CD1c-positive myeloid dendritic cell (primary cell): ENCODE results near the gene RGL4.
A peak's percentile ranks its signal among the peaks of the same experiment; 100 is the strongest.

ENCODE experiments used
- DNase-seq: peaks from one replicate; pipeline ENCODE4 v3.0.0-alpha.2; 2016; ENCODE audit errors: extremely low spot score

RGL4 gene

GRCh38 chr22:23698673-23699235 is 7.9 kb downstream of the RGL4 start:
- no peak for DNase-seq

GRCh38 chr22:23700706-23701105 is 9.9 kb downstream of the RGL4 start:
- no peak for DNase-seq

DNA sequence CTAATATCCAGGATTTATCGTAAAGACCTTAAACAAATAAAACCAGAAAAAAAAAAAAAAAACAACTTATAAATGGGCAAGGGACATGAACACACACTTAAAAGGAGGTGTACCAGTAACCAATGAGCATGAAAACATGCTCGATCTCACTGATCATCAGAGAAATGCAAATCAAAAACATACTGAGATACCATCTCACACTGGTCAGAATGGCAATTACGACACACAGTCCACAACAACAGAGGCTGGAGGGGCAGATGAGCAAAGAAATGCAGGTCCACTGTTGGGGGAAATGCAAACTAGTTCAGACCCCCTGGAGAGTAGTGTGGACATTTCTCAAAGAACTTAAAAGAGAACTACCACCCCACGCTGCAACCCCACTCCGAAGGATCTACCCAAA is 13.2 kb downstream of the RGL4 start:
- DNase-seq = no peak

DNA sequence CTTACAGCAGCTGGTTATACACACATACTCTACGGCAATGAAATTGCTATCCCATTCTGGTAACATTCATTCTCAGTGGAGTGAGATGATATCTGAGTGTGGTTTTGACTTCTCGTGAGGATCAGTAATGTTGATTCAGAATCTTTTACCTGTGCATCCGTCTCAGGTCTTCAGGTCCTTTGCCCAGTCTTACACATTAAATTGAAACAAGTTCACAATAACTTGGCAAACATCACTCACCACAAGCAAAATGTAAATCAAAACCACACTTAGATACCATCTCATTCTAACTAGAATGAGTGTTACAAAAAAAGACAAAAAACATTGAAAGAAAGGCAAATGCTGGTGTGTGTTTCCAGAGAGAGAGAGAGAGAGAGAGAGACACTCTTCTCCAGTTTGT is 14.0 kb downstream of the RGL4 start:
- DNase-seq = no peak

- no peak for DNase-seq
Observed at GRCh38 chr22:23705358-23705757, 14.5 kb downstream of the RGL4 start.

DNA sequence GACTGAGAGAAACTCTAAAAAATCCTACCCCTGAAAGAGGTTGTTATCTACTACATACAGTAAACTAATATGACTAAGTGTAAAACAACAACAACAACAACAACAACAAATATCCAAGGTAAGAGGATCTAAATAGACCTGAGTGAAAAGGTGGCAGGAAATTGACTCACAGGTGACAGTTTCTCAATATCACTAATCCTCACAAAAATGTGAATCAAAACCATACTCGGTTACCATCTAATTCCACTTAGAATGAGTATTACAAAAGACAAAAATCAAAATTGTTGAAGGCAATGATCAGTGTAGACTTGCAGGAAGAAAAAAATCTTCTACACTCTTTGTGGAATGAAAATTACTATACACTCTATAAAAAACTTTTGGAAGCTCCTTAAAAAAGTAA is 17.5 kb downstream of the RGL4 start:
- no peak for DNase-seq

- no peak for DNase-seq
Observed at GRCh38 chr22:23709107-23709506, 18.3 kb downstream of the RGL4 start.

DNA sequence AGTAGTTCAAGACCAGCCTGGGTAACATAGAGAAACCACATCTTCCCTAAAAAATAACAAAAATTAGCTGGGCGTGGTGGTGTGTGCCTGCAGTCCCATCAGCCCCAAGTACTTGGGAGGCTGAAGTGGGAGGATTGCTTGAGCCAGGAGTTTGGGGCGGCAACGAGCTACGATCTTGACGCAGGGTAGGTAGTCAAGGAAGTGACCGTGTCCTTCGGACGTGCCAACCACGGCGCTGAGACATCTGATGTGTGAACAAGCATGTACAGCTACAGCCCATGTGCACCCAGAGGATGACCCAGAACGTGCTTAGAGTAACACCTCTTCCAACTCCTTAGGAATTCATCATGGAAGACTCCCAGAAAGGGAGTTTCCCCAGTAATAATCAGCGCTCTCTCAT is 21.4 kb downstream of the RGL4 start:
- DNase-seq = no peak

DNA sequence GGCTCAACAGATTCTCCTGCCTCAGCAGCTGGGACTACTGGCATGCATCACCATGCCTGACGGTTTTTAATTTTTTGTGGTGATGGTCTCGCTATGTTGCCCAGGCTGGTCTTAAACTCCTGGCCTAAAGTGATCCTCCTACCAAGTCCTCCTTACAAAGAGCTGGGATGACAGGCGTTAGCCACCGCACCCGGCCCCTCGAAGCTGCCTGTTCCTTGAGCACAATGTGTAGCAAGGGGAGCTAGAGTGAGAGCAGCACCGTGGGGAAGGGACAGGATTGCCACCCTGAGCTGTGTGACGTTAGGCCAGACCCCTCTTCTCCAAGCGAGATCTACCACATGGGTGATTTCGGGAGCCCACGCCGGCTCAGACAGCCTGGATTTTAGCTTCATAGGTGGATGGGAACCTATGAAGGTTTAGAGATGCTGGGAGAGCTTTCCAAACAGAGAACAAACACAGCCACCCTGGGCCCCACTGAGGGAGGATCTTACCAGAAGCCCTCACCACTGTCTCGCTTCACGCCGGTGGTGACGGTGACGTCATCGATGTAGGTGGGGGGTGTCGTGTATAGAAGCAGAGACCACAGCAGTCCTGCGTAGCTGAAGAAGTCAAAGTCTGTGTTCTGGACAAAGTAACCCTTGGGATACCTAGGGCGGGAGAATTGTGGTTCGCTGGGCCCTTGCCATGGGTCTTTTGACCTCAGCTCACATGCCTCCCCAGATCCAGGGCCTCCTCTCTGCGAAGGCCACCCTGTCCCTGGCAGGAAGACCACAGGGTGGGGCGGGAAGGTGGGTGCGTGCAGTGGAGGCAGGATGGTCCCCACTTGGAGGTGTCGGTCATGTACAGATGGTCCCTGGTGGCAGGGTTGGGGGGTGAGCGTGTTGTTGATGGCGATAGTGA is 23.1 kb downstream of the RGL4 start:
- DNase-seq = no peak

DNA sequence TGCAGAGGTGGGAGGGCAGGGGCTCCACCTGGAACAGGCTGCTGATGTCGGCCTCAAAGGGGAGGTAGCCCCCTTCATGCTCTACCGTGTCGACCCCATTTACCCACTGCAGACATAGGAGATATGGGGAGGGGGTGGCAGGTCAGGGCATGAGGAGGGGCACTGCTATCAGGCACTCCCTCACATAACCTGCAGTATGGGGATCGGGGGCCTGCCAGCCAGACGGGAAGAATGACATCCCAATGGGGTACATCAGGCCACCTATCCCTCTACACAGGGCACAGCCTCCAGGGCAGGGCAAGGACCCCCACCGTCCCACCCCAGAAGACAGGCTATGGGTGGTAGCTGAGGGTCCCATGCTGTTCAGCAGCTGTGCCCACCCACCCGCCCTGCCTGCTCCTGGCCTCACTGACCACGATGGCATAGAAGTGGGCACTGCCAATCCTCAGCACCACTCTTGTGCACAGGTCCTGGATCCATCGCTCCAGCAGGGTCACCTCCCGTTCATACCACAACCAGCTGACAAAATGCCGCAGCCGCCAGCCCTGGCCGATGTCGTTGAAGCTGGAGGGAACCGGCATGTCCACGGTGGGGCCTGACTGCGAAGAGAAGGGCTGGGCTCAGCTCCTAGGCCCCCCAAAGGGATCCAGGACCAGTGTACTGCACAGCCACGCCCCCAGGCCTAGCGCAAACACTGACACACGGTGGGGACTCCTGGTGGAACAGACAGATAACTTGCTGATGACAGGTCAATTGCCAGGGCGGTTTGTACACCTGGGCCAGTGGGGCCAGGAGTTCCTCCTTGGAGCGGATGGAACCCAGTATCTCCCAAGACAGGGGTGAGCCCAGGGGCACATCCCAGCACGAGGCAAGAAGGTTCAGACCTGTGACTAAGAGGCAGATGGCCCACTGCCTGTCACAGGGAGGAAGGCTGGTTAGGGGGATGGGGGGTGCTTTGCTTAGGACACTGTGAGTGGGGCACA is 24.1 kb downstream of the RGL4 start:
- no peak for DNase-seq

DNA sequence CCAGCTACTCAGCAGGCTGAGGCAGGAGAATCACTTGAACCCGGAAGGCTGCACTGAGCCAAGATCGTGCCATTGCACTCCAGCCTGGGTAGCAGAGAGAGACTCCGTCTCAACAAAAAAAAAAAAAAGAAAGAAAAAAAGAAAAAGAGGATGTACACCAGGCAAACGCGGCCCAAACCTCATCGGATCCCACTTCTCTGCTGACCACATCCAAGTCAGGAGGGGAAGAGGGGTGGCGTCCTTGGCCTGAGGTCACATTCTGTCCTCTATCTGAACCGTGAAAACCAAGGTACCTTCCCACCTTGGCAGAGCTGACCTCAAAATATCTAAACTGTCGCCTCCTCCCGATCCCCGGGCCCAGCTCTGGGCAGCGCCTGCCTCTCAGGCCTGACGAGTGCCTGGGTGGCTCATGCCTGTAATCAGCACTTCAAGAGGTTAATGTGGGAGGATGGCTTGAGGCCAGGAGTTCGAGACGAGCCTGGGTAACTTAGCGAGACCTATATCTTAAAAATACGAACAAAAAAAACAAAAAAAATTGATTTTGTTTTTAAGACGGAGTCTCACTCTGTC is 25.1 kb downstream of the RGL4 start:
- DNase-seq = peak; percentile 59

DNA sequence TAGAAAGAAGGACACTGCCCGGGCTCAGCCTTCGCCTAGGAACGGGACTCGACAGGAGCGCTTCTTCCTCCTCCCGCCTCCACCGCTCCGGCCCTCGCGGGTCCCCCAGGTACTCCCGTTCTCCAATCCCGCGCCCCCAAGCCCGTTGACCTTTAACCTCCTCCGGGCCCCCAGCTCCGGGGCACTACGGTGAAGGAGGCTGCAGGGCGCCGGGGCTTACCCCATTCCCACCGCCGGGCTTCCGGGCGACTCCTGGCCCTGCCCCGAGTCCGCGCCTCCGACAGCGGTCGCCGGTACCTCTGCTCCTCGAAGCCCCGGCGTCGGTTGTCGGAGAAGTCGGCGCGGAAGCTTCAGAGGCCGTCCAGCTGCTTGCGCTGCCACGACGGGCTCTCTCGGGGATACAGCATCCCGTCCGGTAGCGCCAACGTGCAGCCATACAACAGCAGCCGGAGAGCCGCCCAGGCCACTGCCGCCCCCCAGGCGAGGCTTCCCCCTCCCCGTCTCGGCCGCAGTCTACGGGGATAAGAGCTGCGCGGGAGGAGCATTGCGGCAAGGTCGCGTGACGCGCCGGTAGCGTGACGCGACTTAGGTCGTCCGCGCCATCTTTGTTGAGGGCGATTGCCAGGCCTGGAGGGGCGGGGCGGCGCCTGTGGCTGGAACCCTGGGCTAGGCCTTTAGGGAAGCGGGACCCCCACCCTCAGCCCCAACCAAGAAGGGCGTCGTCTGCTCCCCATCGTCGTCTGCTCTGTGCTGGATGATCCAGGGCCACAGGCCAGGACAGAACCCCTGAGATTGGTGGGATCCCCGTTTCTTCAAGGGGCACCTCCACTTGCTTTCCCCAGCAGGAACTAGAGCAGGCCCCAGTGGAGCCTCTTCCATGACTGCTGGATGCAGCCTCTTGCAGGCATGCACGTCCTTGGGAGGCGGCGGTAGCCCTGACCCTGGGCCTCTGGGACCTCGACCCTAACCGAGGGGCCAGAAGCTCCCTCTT is 26.3 kb downstream of the RGL4 start:
- DNase-seq = peak; percentile 91

DNA sequence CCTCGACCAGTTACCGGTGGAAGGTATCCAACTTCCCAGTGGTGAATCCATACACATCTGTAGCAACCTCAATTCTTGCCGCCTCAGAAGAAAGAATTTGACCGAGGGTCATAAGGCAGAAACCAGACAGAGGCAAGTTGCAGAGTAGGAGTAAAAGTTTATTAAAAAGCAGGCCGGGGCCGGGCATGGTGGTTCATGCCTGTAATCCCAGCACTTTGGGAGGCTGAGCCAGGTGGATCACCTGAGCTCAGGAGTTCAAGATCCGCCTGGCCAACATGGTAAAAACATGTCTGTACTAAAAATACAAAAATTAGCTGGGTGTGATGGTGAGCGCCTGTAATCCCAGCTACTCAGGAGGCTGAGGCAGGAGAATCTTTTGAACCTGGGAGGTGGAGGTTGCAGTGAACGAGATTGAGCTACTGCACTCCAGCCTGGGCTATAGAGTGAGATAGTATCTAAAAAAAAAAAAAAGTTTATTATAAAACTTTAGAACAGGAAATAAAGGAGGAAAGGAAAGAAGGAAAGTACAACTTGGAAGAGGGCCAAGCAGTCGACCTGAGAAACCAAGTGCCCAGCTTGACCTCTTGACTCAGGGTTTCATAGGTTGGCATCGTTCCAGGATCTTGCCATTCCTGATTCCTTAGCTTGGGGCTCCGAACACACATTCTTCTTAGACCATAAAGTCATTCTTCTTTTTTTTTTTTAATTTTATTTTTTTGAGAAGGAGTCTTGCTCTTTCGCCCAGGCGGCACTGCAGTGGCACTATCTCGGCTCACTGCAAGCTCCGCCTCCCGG is 27.8 kb downstream of the RGL4 start:
- DNase-seq = no peak

GRCh38 chr22:23720855-23721254 is 30.0 kb downstream of the RGL4 start:
- no peak for DNase-seq

DNA sequence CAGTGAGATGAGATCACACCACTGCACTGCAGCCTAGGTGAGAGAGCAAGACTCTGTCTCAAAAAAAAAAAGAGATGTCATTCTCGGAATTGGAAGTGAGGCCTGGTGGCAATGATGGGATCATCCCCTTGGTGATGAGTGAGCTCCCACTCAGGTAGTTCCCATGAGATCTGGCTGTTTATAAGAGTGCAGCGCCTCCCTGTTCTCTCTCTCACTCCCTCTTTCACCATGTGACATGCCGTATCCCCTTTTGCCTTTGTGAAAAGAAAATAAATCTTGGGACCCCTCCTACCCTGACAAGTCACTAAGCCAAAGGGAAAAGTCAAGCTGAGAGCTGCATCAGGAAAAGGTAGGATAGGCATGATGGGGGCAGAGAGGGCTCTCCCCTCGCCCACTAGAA is 31.3 kb downstream of the RGL4 start:
- no peak for DNase-seq

DNA sequence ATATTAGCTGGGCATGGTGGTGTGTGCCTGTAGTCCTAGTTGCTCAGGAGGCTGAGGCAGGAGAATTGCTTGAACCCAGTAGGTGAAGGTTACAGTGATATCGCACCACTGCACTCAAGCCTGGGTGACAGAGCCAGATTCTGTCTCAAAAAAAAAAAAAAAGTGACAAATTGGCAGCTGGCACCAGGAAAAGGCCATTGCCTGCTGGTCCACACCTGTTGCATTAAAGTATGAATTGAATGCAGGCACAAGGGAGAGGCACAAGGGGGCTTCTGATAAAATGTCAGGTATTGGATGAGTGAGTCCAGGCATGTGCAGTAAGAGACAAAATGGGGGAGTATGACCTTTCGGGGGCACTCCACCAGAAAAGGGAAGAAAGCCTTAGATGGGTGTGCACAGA is 31.9 kb downstream of the RGL4 start:
- DNase-seq = no peak

DNA sequence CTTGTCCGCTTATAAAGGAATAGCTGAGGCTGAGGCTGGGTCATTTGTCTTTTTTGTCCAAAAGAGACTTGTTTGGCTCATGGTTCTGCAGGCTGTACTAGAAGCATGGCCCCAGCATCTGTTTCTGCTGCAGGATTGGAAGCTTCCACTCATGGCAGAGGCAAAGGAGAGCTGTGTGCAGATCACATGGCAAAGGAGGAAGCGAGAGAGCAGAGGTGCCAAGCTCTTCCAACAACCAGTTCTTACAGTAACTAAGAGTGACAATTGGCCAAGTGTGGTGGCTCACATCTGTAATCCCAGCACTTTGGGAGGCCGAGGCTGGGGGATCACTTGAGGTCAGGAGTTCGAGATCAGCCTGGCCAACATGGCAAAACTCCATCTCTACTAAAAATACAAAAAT is 37.3 kb downstream of the RGL4 start:
- DNase-seq = peak; percentile 48

DNA sequence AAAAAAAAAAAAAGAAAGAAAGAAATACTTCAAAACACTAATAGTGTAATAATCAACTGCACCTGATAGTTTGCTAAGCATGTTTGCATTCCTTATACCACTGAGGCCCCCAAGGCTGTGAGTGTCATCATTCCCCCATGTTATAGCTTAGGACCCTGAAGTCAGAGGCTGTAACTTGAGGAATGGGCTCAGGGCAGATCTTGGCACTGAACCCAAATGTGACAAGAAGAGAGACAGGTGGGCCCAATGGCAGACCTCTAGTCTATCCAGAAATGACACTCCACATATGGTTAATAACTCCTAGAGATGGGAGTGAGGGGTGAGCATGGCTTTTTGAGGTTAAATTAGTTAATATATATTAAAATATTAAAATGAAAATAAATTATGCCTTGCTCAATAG is 46.9 kb downstream of the RGL4 start:
- DNase-seq = no peak

GRCh38 chr22:23742505-23743264 is 51.9 kb downstream of the RGL4 start:
- DNase-seq = no peak
